Kidney epithelial cell (primary cell): ENCODE results near the gene WDR74. TPM values are rescaled to one million over a fixed set of nuclear protein-coding genes. Genes with fewer than 3 reads are reported as not detected.

Experiments
- DNase-seq: peaks from one replicate; pipeline ENCODE4 v3.0.0-alpha.2; 2010; ENCODE audit warnings: low read depth
- H3K27me3 ChIP-seq: 2 replicates; pipeline ENCODE4 v1.6.0; 2011; ENCODE audit warnings: low read length; ENCODE audit not compliant: control insufficient read depth, insufficient read depth
- H3K36me3 ChIP-seq: 2 replicates; pipeline ENCODE4 v1.5.1; 2011; ENCODE audit warnings: low read length; ENCODE audit not compliant: control insufficient read depth, insufficient read depth
- H3K4me3 ChIP-seq: 2 replicates; pipeline ENCODE4 v1.5.1; 2011; ENCODE audit warnings: low read depth, mild to moderate bottlenecking, control low read depth, low read length
- total RNA-seq: library from RNA; depleted of rRNA; stranded (reverse); fragments of >200 nt; gene quantifications from 2 replicates; pipeline ENCODE4 v1.2.3, GENCODE V29; 2015
- TF ChIP-seq, protein P1 (sequence below): IDR thresholded peaks from 2 replicates; pipeline ENCODE4 v1.5.1; 2011; ENCODE audit warnings: mild to moderate bottlenecking, moderate library complexity, low read length, control low read depth, inconsistent platforms; ENCODE audit not compliant: insufficient read depth, poor library complexity, severe bottlenecking

The WDR74 gene
- total RNA-seq, 1 donor from 2014 or later = 92.8 TPM

DNA sequence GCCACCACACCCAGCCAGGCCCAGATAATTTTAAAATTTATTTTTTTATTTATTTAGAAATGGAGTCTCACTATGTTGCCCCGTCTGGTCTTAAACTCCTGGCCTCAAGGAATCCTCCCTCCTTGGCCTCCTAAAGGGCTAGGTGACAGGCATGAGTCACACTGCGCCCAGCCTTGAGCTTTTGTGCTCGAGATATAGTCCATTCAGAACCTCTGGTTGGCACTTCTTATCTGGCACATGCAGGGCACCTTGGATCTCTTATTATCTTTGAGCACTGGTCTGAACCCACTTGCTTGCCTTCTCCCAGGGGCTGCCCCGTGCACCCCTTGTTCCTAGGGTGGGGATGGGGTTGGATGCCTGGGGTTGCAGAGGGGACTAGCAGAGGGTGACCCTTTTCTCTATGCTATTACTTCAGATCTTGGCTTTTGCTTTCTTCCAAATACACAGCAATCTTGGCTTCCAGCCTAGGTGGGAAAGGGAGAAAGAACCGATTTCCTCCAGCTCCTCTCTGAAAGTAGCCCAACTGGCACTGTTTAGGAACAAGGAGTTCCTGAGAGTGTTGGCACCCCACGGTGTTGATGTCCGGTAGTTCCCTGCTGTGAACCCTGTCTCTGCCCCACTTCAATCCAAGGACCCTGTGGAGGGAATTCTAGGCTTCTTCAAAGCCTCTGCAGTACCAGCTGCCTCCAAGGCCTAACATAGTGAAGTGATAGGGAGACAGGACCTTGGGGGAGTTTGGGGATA, 40.0 kb upstream of the WDR74 start:
- H3K4me3 ChIP-seq = no peak overlapping the region
- H3K36me3 ChIP-seq = peaks cover 4% of the 10 kb centered on the region
- no peak for DNase-seq
- TF ChIP-seq, protein P1, sequence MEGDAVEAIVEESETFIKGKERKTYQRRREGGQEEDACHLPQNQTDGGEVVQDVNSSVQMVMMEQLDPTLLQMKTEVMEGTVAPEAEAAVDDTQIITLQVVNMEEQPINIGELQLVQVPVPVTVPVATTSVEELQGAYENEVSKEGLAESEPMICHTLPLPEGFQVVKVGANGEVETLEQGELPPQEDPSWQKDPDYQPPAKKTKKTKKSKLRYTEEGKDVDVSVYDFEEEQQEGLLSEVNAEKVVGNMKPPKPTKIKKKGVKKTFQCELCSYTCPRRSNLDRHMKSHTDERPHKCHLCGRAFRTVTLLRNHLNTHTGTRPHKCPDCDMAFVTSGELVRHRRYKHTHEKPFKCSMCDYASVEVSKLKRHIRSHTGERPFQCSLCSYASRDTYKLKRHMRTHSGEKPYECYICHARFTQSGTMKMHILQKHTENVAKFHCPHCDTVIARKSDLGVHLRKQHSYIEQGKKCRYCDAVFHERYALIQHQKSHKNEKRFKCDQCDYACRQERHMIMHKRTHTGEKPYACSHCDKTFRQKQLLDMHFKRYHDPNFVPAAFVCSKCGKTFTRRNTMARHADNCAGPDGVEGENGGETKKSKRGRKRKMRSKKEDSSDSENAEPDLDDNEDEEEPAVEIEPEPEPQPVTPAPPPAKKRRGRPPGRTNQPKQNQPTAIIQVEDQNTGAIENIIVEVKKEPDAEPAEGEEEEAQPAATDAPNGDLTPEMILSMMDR = no peak
- H3K27me3 ChIP-seq = no peaks in the 10 kb centered on the region

DNA sequence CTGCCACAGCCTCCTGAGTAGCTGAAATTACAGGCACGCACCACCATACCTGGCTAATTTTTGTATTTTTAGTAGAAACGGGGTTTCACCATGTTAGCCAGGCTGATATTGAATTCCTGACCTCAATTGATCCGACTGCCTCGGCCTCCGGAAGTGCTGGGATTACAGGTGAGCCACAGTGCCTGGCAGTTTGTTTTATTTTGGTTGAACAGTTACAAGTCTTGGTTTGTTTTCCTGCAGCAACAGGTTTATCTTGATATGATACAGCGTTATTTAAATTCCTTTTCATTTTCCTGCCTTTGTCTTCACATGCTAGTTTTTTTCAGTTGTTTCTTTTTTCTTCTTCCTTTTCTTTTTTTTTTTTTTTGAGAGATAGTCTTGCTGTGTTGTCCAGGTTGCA, 37.3 kb upstream of the WDR74 start:
- no peaks in the 10 kb centered on the region for H3K36me3 ChIP-seq
- no peak overlapping the region for H3K4me3 ChIP-seq
- TF ChIP-seq, protein P1 = no peak
- H3K27me3 ChIP-seq = no peaks in the 10 kb centered on the region
- no peak for DNase-seq

DNA sequence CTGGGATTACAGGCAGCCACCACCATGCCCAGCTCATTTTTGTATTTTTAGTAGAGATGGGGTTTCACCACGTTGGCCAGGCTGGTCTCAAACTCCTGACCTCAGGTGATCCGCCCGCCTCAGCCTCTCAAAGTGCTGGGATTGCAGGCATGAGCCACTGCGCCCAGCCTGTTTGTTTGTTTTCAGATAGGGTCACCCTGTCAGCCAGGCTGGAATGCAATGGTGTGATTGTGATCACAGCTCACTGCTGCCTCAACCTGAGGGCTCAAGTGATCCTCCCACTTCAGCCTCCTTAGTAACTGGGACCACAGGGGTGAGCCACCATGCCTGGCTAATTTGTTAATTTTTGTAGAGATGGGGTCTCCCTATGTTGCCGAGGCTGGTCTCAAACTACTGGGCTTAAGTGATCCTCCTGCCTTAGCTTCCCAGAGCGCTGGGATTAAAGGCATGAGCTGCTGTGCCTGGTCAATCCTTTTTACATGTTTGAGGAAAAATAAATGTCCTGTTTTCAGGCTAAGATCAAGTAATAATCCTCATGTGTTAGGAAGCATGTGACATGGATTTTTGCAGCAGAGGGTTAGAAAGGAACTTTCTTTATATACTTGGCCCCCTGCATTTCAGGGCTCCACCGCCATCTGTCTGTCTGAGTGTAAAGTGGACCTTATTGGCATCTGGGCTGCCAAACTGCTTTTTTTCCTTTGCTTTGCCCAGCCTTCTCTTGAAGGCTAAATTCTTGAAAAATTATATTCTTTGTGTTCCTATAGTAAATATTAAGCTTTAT, 36.5 kb upstream of the WDR74 start:
- Histone ChIP-seq H3K27me3 (no peaks in the 10 kb centered on the region), H3K4me3 (no peak overlapping the region), H3K36me3 (no peaks in the 10 kb centered on the region)
- TF ChIP-seq, protein P1 = no peak
- no peak for DNase-seq

DNA sequence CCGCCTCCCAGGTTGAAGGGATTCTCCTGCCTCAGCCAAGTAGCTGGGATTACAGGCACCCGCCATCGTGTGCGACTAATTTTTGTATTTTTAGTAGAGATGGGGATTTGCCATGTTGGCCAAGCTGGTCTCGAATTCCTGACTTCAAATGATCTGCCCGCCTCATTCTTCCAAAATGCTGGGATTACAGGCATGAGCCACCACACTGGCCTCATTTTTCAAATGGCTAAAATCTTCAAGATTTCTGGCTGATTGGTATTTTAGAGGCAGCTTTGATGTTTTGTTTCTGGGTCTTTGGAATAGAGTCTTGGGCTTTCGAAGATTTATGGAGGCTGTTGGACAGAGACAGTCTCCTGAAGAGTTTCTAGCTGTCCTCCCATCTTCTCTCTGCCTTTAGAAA, 35.5 kb upstream of the WDR74 start:
- Histone ChIP-seq H3K27me3 (no peaks in the 10 kb centered on the region), H3K4me3 (no peak overlapping the region), H3K36me3 (no peaks in the 10 kb centered on the region)
- TF ChIP-seq, protein P1 = no peak
- DNase-seq = no peak

DNA sequence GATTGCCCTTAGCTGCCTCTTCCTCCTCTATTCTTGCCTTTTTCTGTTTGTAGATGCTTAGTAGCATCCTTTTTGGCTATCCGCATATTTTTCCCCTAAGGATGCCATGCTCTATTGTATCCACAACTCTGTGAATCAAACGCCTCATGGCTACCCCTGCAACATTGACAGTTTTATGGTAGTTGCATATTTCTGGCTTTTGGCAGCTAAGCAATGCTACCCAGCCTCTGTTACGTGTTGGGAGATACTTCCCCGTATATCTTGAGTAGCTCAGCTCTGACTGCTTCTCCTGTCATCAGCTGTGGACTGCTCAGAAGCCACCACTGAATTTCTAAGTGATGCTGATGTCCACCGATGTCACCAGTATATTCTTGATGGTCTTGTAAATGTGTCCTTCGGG, 26.2 kb upstream of the WDR74 start:
- no peaks in the 10 kb centered on the region for H3K27me3 ChIP-seq
- no peaks in the 10 kb centered on the region for H3K36me3 ChIP-seq
- H3K4me3 ChIP-seq = no peak overlapping the region
- TF ChIP-seq, protein P1 = no peak
- DNase-seq = no peak
